ENCODE data around the gene ZDHHC1. TPM values are rescaled to one million over a fixed set of nuclear protein-coding genes. Genes with fewer than 3 reads are reported as not detected.

The ZDHHC1 gene, protein sequence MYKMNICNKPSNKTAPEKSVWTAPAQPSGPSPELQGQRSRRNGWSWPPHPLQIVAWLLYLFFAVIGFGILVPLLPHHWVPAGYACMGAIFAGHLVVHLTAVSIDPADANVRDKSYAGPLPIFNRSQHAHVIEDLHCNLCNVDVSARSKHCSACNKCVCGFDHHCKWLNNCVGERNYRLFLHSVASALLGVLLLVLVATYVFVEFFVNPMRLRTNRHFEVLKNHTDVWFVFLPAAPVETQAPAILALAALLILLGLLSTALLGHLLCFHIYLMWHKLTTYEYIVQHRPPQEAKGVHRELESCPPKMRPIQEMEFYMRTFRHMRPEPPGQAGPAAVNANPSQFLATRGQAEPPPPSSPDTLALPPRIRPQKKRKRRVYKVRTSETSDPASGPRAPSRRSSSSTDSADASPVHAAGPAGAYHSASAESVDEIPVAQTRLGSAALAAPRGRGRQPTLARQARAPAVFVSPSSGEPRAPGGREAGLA
- total RNA-seq = 10 to 100 TPM; 17.4 to 20.3 (median 19.3) TPM

DNA sequence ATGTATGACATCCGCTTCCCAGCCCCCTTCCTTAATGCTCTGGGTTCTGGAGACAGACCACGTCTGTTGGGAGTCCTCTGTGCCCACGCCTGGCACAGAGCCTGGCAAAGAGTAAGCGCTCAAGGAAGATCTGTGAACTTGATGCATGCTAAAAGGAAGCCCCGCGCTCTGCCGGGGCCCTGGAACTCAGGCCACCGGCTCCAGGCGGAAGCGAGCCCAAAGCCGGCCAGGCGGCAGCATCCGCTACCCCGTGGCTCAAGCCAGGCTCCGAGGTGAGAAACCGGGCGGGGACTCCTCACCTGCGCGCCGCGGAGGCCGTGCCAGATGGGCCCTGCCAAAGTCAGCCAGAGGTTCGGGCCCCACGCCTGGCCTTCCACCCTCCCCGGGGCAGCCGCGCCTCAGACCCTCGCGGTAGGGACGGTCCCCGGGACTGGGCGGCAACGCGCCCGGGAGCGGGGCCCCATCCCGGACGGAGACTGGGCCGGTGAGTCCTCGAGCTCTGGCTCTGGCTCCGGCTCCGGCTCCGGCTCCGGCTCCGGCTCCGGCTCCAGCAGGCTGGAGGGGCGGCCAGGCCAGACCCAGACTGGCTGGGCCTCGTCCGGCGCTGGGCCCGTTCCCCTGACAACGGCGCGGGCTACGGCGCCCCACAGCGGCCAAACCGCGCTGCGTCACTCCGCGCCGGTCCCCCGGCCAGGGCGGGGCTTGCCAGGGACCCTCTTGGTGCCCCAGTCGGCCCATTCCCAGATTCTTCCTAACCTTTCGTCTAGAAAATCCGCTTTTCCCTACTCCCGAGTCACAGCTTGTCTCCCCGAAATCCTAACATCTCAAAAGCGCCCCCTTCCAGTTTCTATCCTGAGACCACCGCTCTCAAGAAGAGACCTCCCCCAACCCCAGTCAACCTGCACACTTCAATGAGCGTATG, at the start of gene ZDHHC1:
ZDHHC1 (minus strand) TSS at position 606 of the 922 bp plus-strand sequence. CDS start 8,702 bp downstream, outside the sequence.
- Histone ChIP-seq H3K4me1 (no peaks in the 10 kb centered on the region), H3K27ac (peak within 1 kb of the TSS; percentile 95 to 97), H3K9me3 (no peaks in the 10 kb centered on the region), H3K27me3 (no peaks in the 10 kb centered on the region), H3K4me3 (peak within 1 kb of the TSS; percentile 78 to 96 (median 79)), H3K36me3 (no peaks in the 10 kb centered on the region)
- intact Hi-C loops (cut with DNase I; ENCODE audit: low total_unique reads) = loop anchor here (10.0 kb wide), 1 partner anchor 241 kb away; the partner anchor contains the start of gene NOL3
- TF ChIP-seq POLR2A (IDR thresholded peaks at IDR 0.05) (peak; percentile 44), POLR2AphosphoS5 (IDR thresholded peaks at IDR 0.05) (peak in 1 of 3 donors; percentile 83)
- TF ChIP-seq, protein P1, sequence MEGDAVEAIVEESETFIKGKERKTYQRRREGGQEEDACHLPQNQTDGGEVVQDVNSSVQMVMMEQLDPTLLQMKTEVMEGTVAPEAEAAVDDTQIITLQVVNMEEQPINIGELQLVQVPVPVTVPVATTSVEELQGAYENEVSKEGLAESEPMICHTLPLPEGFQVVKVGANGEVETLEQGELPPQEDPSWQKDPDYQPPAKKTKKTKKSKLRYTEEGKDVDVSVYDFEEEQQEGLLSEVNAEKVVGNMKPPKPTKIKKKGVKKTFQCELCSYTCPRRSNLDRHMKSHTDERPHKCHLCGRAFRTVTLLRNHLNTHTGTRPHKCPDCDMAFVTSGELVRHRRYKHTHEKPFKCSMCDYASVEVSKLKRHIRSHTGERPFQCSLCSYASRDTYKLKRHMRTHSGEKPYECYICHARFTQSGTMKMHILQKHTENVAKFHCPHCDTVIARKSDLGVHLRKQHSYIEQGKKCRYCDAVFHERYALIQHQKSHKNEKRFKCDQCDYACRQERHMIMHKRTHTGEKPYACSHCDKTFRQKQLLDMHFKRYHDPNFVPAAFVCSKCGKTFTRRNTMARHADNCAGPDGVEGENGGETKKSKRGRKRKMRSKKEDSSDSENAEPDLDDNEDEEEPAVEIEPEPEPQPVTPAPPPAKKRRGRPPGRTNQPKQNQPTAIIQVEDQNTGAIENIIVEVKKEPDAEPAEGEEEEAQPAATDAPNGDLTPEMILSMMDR (IDR thresholded peaks at IDR 0.05) = peak in 2 of 3 donors; percentile 40 to 52
- DNase-seq (ENCODE audit: low spot score in 2 of 2) = peak; percentile 51 to 77

DNA sequence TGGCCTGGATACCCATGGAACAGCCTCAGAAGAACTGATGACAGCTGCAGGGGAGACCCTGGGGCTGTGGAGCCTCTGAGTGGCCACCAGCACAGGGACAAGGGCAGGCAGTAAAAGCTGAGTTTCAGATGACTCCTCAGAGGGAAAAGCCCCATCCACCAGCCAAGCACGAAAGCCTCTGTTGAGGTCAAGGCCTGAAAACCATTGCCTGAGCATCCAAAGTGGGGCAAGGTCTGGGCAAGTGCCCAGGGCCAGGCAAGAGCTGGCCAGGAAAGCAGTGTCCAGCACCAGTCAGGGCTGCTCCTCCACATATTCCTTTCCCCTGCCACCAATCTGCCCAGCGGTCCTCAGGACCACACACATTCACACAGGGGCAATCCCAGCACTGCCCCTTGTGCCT, 48.3 kb upstream of the ZDHHC1 start:
- no peaks in the 10 kb centered on the region for H3K36me3 ChIP-seq
- peaks cover 25 to 50% of the 10 kb centered on the region in 2 donors for H3K4me1 ChIP-seq
- intact Hi-C loops (cut with DNase I; ENCODE audit: low total_unique reads) = no loop called here
- H3K27me3 ChIP-seq = no peaks in the 10 kb centered on the region
- H3K4me3 ChIP-seq = no peak overlapping the region
- H3K9me3 ChIP-seq = no peaks in the 10 kb centered on the region
- TF ChIP-seq, protein P1 (IDR thresholded peaks at IDR 0.05) = no peak
- TF ChIP-seq POLR2AphosphoS5 (IDR thresholded peaks at IDR 0.05) (no peak), POLR2A (IDR thresholded peaks at IDR 0.05) (no peak)
- peak overlapping the region in 1 of 2 donors; percentile 94 for H3K27ac ChIP-seq
- no peak for DNase-seq (ENCODE audit: low spot score in 2 of 2)

DNA sequence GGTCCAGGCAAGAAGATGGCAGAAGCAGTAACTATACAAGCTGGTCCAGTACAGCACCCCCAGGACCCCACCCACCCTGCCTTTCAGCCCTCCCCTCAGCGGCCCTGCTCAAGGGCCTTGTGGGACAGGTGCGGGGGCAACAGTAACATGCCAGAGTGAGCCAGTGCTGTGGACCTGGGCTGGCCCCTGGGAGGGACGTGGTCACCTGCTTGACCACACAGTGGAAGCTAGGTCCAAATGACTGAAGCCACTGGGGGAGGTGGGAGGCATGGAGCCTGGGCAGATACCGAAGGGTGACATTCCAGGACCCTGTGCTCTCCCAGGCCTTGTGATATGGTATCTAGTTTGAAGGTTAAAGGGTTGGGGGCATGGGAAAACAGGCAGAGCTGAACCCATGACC, 47.4 kb upstream of the ZDHHC1 start:
- H3K4me3 ChIP-seq = no peak overlapping the region
- DNase-seq (ENCODE audit: low spot score in 2 of 2) = no peak
- intact Hi-C loops (cut with DNase I; ENCODE audit: low total_unique reads) = no loop called here
- TF ChIP-seq POLR2AphosphoS5 (IDR thresholded peaks at IDR 0.05) (no peak), POLR2A (IDR thresholded peaks at IDR 0.05) (no peak)
- TF ChIP-seq, protein P1 (IDR thresholded peaks at IDR 0.05) = no peak
- H3K27me3 ChIP-seq = no peaks in the 10 kb centered on the region
- peaks cover 34 to 58% of the 10 kb centered on the region in 2 donors for H3K4me1 ChIP-seq
- peak overlapping the region in 1 of 2 donors; percentile 94 for H3K27ac ChIP-seq
- H3K36me3 ChIP-seq = no peaks in the 10 kb centered on the region
- no peaks in the 10 kb centered on the region for H3K9me3 ChIP-seq

DNA sequence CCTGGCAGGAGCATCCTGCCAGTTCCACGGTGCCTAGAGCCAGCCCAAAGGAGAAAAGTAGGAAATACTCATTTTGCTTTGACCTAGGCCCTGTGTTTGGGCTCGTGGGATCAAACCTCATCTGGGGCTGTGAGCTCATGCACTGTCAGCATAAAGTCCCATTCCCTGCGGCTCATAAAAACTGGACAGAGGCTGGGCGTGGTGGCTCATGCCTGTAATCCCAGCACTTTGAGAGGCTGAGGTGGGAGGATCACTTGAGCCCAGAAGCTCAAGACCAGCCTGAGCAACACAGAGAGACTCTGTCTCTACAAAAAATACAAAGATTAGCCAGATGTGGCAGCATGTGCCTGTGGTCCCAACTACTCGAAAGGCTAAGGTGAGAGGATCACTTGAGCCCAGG, 46.8 kb upstream of the ZDHHC1 start:
- intact Hi-C loops (cut with DNase I; ENCODE audit: low total_unique reads) = no loop called here
- no peak for TF ChIP-seq POLR2A (IDR thresholded peaks at IDR 0.05)
- no peak for TF ChIP-seq POLR2AphosphoS5 (IDR thresholded peaks at IDR 0.05)
- TF ChIP-seq, protein P1 (IDR thresholded peaks at IDR 0.05) = no peak
- Histone ChIP-seq H3K4me1 (peaks cover 35 to 65% of the 10 kb centered on the region in 2 donors), H3K27ac (peak overlapping the region; percentile 40 to 94), H3K9me3 (no peaks in the 10 kb centered on the region), H3K27me3 (no peaks in the 10 kb centered on the region), H3K4me3 (no peak overlapping the region), H3K36me3 (no peaks in the 10 kb centered on the region)
- DNase-seq (ENCODE audit: low spot score in 2 of 2) = no peak
